Right kidney (tissue), 1 donor: ENCODE measurements around the gene CDH23.

Experiments
- DNase-seq: peaks from one replicate; pipeline ENCODE4 v3.0.0-alpha.2; 2016

Gene CDH23

GRCh38 chr10:71805776-71806703, 409.3 kb downstream of the CDH23 start:
- DNase-seq = no peak

DNA sequence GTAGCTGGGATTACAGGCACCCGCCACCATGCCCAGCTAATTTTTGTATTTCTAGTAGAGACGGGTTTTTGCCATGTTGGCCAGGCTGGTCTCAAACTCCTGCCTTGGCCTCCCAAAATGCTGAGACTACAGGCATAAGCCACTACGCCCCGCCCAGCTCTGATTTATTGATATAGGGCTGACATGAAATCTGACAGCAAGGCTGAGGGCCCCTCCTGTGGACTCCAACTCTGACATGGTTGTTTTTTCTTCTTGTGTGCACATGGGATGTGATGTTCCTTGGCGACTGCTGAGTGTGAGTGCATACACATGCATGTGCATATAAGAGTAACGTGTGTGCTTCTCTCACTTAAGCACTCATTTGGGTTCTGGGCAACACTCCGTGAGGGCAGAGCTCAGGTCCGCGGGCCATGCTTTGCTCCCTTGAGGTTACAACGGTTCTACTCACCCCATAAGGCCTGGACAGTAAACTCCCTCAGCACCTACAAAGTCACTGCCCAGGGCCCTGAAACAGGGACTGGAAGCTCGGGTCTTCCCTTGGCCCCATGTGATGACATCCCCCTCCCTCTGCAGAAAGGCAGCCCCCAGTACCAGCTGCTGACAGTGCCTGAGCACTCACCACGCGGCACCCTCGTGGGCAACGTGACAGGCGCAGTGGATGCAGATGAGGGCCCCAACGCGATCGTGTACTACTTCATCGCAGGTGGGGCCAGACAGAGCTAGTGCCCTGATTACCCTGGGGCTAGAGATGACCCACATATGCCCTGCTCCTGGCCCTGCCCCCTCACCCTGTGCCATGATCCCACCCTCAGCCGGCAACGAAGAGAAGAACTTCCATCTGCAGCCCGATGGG, 410.2 kb downstream of the CDH23 start:
- DNase-seq = no peak

GRCh38 chr10:71807557-71808510, 411.1 kb downstream of the CDH23 start:
- DNase-seq = no peak

DNA sequence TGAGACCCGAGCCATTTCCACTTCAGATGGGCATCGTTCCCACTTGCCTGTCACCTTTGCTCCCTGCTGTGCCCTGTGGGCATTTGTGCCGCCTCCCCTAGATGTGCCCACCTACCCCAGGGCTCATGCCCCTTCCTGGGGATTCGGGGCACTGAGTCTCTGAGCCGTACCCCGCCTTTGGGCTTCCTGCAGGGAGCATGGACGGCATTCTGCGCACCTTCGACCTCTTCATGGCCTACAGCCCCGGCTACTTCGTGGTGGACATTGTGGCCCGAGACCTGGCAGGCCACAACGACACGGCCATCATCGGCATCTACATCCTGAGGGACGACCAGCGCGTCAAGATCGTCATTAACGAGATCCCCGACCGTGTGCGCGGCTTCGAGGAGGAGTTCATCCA, 412.9 kb downstream of the CDH23 start:
- DNase-seq = no peak

DNA sequence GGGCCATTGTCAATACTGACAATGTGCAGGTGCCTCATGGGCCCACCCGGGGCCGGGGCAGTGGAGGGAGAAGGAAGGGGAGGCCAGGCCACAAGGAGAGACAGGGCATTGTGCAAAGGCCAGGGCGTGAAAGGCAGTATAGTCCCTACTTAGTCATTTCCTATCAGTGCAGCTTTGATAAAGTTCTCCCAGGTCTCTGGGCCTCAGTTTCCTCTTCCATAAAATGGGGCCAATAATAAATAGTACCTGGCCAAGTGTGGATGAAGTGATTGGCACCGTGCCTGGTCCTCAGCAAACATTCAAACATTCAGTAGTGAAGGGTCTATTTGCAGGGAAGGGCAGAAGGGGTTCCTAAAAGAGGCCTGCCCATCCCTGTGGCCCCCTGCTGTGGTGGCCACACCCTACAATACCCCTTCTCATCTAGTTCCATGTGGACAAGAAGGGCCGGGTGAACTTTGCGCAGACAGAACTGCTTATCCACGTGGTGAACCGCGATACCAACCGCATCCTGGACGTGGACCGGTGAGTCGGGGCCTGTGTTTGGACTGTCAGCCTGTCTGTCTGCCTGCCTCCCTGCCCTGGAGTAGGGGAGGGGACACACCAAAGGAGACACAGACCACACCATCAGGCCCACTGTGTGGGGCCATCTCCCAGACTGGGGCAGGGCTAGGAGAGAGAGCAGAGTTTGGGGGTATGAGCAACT, 413.5 kb downstream of the CDH23 start:
- no peak for DNase-seq

DNA sequence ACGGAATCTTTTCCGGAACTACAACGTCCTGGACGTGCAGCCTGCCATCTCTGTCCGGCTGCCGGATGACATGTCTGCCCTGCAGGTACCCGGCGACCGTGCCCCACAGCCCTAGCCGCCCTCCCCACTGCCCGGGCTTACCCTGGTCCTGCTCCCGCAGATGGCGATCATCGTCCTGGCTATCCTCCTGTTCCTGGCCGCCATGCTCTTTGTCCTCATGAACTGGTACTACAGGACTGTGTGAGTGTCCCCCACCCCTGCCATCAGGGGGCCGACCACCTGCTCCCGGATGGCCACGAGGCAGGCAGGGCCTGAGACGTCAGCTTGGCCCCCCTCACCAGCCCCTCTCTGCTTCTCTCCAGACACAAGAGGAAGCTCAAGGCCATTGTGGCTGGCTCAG, 414.6 kb downstream of the CDH23 start:
- DNase-seq = no peak

GRCh38 chr10:71812016-71812912, 415.5 kb downstream of the CDH23 start:
- peak; percentile 55 for DNase-seq

- DNase-seq = no peak
Observed at GRCh38 chr10:71812913-71813590, 416.3 kb downstream of the CDH23 start.

DNA sequence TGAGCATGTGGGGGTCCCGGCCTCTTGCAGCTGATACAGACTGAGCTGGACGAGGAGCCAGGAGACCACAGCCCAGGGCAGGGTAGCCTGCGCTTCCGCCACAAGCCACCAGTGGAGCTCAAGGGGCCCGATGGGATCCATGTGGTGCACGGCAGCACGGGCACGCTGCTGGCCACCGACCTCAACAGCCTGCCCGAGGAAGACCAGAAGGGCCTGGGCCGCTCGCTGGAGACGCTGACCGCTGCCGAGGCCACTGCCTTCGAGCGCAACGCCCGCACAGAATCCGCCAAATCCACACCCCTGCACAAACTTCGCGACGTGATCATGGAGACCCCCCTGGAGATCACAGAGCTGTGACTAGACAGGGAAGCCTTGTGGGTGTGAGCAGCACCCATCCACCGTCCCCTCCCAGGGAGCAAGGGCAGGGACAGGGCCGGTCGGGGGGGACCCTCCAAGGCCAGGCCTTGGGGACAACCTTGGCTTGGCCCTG, 418.2 kb downstream of the CDH23 start:
- no peak for DNase-seq

- no peak for DNase-seq
Observed at GRCh38 chr10:71815515-71816130, 418.9 kb downstream of the CDH23 start.

DNA sequence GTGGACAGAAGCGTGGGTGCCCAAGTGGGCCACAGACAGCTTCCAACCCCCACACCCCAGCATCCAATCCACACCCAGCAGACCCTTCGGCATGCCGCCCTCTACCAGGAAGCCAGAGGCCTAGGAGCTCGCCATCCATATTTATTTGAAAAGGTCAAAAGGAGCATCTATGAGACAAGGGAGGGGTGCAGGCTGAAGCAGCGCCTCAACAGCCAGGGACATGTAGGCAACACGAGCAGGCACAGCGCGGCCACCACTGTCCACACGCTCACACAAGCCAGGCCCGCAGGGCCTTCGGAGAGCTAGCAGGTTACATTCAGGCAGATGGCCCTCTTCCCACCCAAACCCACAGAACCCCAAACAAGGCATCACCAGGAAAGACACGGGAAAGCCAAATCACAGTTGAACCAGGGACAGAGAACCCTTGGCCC, 419.7 kb downstream of the CDH23 start:
- no peak for DNase-seq

GRCh38 chr10:71816936-71817618, 420.4 kb downstream of the CDH23 start:
- no peak for DNase-seq

DNA sequence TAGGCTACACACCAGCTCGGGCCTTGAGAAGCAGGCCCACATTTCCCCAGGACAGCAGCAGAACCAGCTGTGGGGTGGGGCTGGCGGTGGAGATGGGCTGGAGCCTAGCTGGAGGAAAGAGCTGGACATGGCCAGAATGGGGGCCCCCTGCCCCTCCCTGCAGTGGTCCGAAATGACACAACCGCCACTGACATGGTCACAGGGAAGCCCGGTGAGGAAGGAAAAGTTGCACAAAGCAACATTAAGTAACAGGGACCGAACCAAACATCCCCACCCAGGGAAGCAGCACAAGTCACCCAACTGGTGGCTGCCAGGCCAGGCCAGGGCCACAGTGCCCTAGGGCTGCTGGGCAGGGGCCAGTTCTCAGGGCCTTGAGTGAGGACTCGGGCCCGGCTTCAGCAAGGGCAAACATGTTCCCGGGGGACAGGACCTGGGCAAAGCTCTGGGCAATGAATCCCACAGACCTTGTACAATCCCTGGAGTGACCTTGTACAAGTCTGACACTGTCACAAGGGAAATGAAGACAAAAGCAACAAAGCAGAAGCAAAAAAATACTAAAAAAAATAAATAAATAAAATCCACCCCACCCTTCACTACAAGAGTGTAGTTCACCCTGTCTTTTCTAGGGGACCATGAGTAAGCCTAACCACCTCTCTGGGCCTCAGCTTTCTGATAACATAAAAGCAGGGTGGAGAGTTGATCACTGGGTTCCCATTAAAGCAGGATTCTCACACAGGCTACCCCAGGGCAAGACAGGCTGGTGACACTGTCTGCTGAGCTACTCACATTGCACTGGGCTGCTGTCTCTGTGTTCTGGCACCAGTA, 421.3 kb downstream of the CDH23 start:
- no peak for DNase-seq

GRCh38 chr10:71818674-71819260, 422.0 kb downstream of the CDH23 start:
- no peak for DNase-seq

- DNase-seq = no peak
Observed at GRCh38 chr10:71819441-71819861, 422.7 kb downstream of the CDH23 start.

GRCh38 chr10:71819985-71820384, 423.3 kb downstream of the CDH23 start:
- no peak for DNase-seq

GRCh38 chr10:71820966-71821365, 424.2 kb downstream of the CDH23 start:
- no peak for DNase-seq
